Heart left ventricle (tissue), 16 donors: ENCODE results near the gene MPP7. TPM values are rescaled to one million over a fixed set of nuclear protein-coding genes. Genes with fewer than 3 reads are reported as not detected.
A peak's percentile ranks its signal among the peaks of the same experiment; 100 is the strongest.

Source experiments
- ATAC-seq, 4 donors: fragments of 200-7000 bp; cut with Tn5 transposase; one replicate each; pipeline ENCODE4 v1.9.1; 2020 to 2022; ENCODE audit warnings: moderate library complexity in 4 of 4, mild to moderate bottlenecking in 3 of 4, moderate number of reproducible peaks in 1 of 4
- DNase-seq, 5 donors: peaks; one replicate each; pipeline ENCODE4 v3.0.0-alpha.2; 2020
- H3K27ac ChIP-seq, 12 donors: fragments of 200-600 bp; sonication (generic) in 4 of 12; one replicate each; pipeline versions ENCODE4 v1.5.0 to v1.8.0; 2016 to 2022; ENCODE audit warnings: mild to moderate bottlenecking in 2 of 12
- H3K27me3 ChIP-seq, 9 donors: fragments of 200-600 bp; sonication (generic) in 2 of 9; one replicate each; pipeline versions ENCODE4 v1.5.1 to v1.8.0; 2016 to 2022; ENCODE audit warnings: mild to moderate bottlenecking in 3 of 9
- H3K36me3 ChIP-seq, 9 donors: fragments of 200-600 bp; sonication (generic) in 2 of 9; one replicate each; pipeline versions ENCODE4 v1.5.0 to v1.8.0; 2018 to 2022; ENCODE audit warnings: mild to moderate bottlenecking in 2 of 9
- H3K4me1 ChIP-seq, 12 donors: fragments of 200-600 bp; sonication (generic) in 4 of 12; one replicate each; pipeline versions ENCODE4 v1.5.0 to v1.8.0; 2016 to 2022; ENCODE audit warnings: mild to moderate bottlenecking in 3 of 12
- H3K4me3 ChIP-seq, 12 donors: fragments of 200-600 bp; sonication (generic) in 4 of 12; one replicate each; pipeline versions ENCODE4 v1.5.0 to v1.8.0; 2017 to 2022; ENCODE audit warnings: mild to moderate bottlenecking in 9 of 12, moderate library complexity in 4 of 12
- H3K9me3 ChIP-seq, 12 donors: fragments of 200-600 bp; sonication (generic) in 4 of 12; one replicate each; pipeline versions ENCODE4 v1.5.0 to v1.8.0; 2016 to 2022; ENCODE audit warnings: mild to moderate bottlenecking in 1 of 12
- POLR2A ChIP-seq, 2 donors: fragments of 450-650 bp; IDR thresholded peaks; one replicate each; pipeline ENCODE4 v1.6.1; 2017; ENCODE audit warnings: antibody characterized with exemption in 2 of 2, mild to moderate bottlenecking in 2 of 2, moderate library complexity in 2 of 2
- WGBS, 4 donors: extraction: QIAGEN DNeasy Blood & Tissue Kit in 2 of 4; methylation state at CpG; one replicate each; pipeline versions ENCODE4 v1.1.5 to v1.1.7; 2013 to 2018; 5-methylcytosine and 5-hydroxymethylcytosine counted together
- intact Hi-C, 10 donors: fragments of 100-400 bp; cut with DNase I; formaldehyde crosslinking; loops; one replicate each; pipeline versions ENCODE4 v1.11.1 to v1.14.2; 2022
- polyA plus RNA-seq, 2 donors: library from polyadenylated mRNA; stranded (reverse); fragments of 200-250 nt; gene quantifications; one replicate each; pipeline ENCODE4 v1.2.3, GENCODE V29; 2013
- total RNA-seq, 9 donors: library from RNA; depleted of rRNA in 2 of 9; stranded (reverse); fragments of >200 nt in 2 of 9; fragmentation: NEBNext Ultra II Directional in 3 of 9; extraction: Animal tissue kit (Norgen Biotek cat#: 25700) in 3 of 9; gene quantifications; one replicate each; pipeline versions ENCODE4 v1.1.0 to v1.2.4, GENCODE V29; 2016 to 2023
- TF ChIP-seq, protein P1 (sequence below), 12 donors: fragments of 200-600 bp; sonication (generic) in 4 of 12; IDR thresholded peaks; one replicate each; pipeline versions ENCODE4 v1.5.0 to v1.8.0; 2018 to 2022; ENCODE audit warnings: antibody characterized with exemption in 12 of 12, mild to moderate bottlenecking in 5 of 12
- donor health status: ischemic (EF 13 %, LVEDD 7.1; RV severe dilation, severe dysfunction).
- donor health status: healthy with polysubstance abuse.
- donor health status: DM: no; HTN: yes; CAD: no.
- donor health status: DM: no; HTN: no; CAD: no.
- donor health status: ischemic (EF 25% LVEDD 6.9; RV normal size, moderate dysfunction).
- donor health status: ischemic (EF 25% LVEDD 5.7; RV mildly dilated, moderate dysfunction).
- donor health status: healthy.
- donor health status: DM: yes; HTN: yes; CAD: no.
- donor health status: ischemic (EF 35%, LVEDD 5.7; RV mildly dilated, moderate dysfunction).
- donor health status: nonischemic (EF 11% LVEDD 7.7; RV severe dilation, severe dysfunction).
- donor health status: DM: yes; HTN: yes; CAD: no.
- donor health status: PGD.
- donor health status: ischemic (EF 29% LVEDD 5.4; RV normal size, mild dysfunction).
- donor health status: nonischemic (EF 23%, LVEDD 6.1; RV moderate dilation, normal function).

Gene MPP7
- total and polyA plus RNA-seq, 11 donors = 3.1 to 18.6 (median 13.0) TPM

GRCh38 chr10:28281726-28282315 lies 21.0 kb downstream of the MPP7 start:
- H3K4me3 ChIP-seq = no peak overlapping the region
- 76 to 87% (median 79%) methylated on average over 7 of the region's 7 CpGs for WGBS, 4 donors
- DNase-seq = no peak
- peak overlapping the region in 1 of 12 donors; percentile 3 for H3K27ac ChIP-seq
- TF ChIP-seq, protein P1, sequence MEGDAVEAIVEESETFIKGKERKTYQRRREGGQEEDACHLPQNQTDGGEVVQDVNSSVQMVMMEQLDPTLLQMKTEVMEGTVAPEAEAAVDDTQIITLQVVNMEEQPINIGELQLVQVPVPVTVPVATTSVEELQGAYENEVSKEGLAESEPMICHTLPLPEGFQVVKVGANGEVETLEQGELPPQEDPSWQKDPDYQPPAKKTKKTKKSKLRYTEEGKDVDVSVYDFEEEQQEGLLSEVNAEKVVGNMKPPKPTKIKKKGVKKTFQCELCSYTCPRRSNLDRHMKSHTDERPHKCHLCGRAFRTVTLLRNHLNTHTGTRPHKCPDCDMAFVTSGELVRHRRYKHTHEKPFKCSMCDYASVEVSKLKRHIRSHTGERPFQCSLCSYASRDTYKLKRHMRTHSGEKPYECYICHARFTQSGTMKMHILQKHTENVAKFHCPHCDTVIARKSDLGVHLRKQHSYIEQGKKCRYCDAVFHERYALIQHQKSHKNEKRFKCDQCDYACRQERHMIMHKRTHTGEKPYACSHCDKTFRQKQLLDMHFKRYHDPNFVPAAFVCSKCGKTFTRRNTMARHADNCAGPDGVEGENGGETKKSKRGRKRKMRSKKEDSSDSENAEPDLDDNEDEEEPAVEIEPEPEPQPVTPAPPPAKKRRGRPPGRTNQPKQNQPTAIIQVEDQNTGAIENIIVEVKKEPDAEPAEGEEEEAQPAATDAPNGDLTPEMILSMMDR (IDR thresholded peaks at IDR 0.05) = no peak
- TF ChIP-seq POLR2A (IDR thresholded peaks at IDR 0.05) = no peak
- intact Hi-C loops = no loop called here
- H3K9me3 ChIP-seq = no peaks in the 10 kb centered on the region
- H3K27me3 ChIP-seq = no peaks in the 10 kb centered on the region
- no peak for ATAC-seq
- no peaks in the 10 kb centered on the region for H3K36me3 ChIP-seq
- H3K4me1 ChIP-seq = peaks cover 0 to 40% (median 0%) of the 10 kb centered on the region in 12 donors

DNA sequence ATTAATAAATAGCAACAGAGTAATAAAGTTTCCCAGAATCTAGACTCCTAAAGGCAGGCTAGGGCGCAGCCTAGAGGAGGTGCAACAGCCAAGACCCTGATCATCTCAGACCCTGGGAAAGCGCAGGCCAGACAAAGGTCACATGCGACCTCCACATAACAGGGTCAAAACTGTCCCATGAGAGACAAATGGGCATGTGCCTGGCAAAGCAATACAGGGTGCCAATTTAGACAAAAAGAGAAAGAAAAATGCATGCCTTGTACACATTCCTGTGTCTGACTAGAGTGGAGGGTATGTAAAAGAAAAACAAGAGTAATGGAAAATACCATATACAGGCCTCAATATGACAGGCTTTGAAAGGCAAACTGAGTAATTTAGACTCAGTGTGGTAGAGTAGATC lies 22.2 kb downstream of the MPP7 start:
- Histone ChIP-seq H3K27me3 (no peaks in the 10 kb centered on the region), H3K36me3 (no peaks in the 10 kb centered on the region), H3K9me3 (no peaks in the 10 kb centered on the region), H3K4me1 (peaks cover 0 to 40% (median 0%) of the 10 kb centered on the region in 12 donors), H3K27ac (no peak overlapping the region), H3K4me3 (no peak overlapping the region)
- DNase-seq (no peak), ATAC-seq (no peak)
- 84 to 89% (median 88%) methylated on average over 3 of the region's 3 CpGs for WGBS, 4 donors
- TF ChIP-seq, protein P1 (IDR thresholded peaks at IDR 0.05) = no peak
- no peak for TF ChIP-seq POLR2A (IDR thresholded peaks at IDR 0.05)
- intact Hi-C loops = no loop called here

DNA sequence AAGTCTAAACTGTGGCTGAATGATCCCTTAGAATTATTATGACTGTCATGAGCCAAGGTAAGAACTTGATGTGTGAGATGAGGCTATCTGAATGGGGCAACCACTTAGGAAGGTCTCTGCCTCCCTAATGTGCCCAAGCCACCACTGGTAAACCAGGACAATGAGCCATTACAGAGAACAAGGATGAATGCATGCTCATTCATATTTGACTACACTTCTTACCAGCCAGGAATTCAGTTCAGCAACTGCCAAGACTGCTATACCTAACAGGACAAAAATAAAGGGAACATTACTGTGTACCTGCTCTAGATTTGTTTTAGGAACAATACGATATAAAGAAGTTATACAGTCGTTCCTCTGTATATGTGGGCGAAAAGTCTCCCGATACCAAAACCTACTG lies 23.0 kb downstream of the MPP7 start:
- TF ChIP-seq, protein P1 (IDR thresholded peaks at IDR 0.05) = no peak
- no peak for TF ChIP-seq POLR2A (IDR thresholded peaks at IDR 0.05)
- Histone ChIP-seq H3K4me1 (peaks cover 0 to 40% (median 0%) of the 10 kb centered on the region in 12 donors), H3K27ac (no peak overlapping the region), H3K27me3 (no peaks in the 10 kb centered on the region), H3K4me3 (no peak overlapping the region), H3K9me3 (no peaks in the 10 kb centered on the region), H3K36me3 (no peaks in the 10 kb centered on the region)
- intact Hi-C loops = no loop called here
- peak in 3 of 4 donors; percentile 42 to 67 (median 60) for ATAC-seq
- WGBS, 4 donors = 67 to 79% (median 72%) methylated on average over 4 of the region's 4 CpGs
- no peak for DNase-seq

- WGBS, 4 donors = 35 to 56% (median 52%) methylated on average over 4 of the region's 4 CpGs
- Histone ChIP-seq H3K27ac (peak overlapping the region in 1 of 12 donors; percentile 20), H3K36me3 (no peaks in the 10 kb centered on the region), H3K4me3 (no peak overlapping the region), H3K4me1 (peaks cover 0 to 33% (median 0%) of the 10 kb centered on the region in 12 donors), H3K27me3 (no peaks in the 10 kb centered on the region), H3K9me3 (no peaks in the 10 kb centered on the region)
- intact Hi-C loops = no loop called here
- TF ChIP-seq, protein P1 (IDR thresholded peaks at IDR 0.05) = no peak
- no peak for TF ChIP-seq POLR2A (IDR thresholded peaks at IDR 0.05)
- DNase-seq (no peak), ATAC-seq (peak in 2 of 4 donors; percentile 20 to 44)
Measured at GRCh38 chr10:28278842-28279241, 24.0 kb downstream of the MPP7 start.
